GM19324 (cell line): ENCODE data around the gene BCAM.

Experiments used
- ATAC-seq: cut with Tn5 transposase; IDR thresholded peaks from one replicate; pipeline ENCODE4 v1.9.1; 2021; ENCODE audit warnings: mild to moderate bottlenecking, moderate library complexity; ENCODE audit not compliant: unreplicated experiment, low FRiP score

BCAM gene

DNA sequence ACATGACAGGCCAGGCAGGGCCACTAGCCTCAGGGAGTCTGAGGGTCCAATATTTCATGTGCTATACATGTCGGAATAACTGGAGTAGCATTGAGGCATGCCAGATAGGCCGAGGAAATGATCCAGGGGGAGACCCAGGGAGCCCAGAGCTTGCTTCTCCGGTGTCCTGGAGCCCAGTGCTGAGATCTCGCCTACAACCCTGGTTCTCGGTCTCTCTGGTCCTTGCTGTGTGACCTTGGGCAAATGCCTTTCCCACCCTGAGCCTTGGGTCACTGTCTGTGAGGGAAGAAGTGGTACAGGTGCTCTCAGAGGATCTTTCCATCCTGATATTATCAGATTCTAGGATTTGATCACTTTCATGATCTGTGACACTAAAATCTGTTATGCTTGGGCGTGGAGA, 19.9 kb upstream of the BCAM start:
- no peak for ATAC-seq

DNA sequence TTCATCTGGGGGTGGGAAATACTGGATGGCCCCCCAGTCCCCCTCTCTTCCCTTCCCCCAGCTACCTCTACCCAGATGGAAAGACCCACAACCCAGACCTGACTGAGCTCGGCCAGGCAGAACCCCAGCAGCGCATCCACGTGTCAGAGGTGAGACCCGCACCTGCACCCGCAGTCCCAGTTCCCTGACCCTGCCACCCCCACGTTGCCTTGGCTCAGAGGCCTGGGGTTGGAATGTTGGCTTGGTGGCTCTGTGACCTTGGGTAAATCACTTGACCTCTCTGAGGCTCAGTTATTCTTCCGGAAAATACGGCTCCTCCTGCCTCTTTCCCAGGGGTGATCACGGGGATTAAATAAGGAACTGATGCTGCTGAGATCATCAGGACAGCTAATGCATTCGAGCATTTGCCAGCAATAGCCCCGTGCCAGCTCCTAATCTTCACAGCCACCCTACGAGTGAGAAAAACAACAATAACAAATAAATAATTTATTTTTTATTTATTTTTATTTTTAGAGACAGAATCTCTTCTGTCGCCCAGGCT, 18.9 kb upstream of the BCAM start:
- no peak for ATAC-seq

DNA sequence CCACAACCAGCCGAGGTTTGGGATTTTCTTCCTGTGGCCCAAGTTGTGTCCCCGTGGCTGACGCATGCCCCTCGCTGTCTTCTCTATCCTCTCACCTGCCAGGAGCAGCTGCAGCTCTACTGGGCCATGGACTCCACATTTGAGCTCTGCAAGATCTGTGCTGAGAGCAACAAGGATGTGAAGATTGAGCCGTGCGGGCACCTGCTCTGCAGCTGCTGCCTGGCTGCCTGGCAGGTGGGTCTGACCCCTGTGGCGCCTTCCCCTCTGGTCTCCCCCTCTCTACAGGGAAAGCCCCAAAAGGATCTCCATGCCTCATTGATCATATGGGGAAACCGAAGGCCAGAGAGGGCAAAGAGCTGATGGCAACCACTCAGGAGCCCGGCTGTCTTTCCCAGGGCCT, 16.6 kb upstream of the BCAM start:
- ATAC-seq: no peak

DNA sequence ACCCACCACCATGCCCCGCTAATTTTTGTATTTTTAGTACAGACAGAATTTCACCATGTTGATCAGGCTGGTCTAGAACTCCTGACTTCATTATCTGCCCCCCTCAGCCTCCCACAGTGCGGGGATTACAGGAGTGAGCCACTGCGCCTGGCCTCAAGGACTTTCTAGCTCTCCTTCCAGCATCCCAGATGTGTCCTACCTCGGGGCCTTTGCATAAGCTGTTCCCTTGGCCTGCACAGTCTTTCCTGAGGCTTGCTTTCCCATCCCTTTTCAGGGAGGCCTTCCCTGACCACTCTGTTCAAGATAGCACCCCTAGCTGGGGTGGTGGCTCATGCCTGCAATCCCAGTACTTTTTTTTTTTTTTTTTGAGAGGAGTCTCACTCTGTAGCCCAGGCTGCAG, 14.3 kb upstream of the BCAM start:
- no peak for ATAC-seq

DNA sequence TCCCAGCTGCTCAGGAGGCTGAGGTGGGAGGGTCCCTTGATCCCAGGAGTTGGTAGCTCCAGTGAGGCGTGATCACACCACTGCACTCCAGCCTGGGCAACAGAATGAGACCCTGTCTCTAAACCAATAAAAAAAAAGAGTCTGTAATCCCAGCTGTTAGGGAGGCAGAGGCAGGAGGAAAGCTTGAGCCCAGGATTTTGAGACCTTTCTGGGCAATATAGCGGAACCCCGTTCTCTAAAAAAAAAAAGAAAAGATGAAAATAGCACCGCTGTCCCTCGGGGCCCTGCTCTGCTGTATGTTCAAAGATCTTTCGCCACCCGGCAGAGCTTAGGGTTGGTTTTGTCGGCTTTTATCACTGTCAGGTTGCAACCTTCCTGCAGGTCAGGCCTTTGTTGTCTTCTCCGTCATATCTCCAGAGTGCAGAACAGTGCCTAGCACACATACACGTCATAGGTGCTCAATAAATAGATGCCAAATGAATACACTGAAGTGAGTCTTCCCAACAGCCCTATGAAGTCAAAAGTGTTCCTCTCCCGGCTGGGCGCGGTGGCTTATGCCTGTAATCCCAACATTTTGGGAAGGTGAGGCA, 13.4 kb upstream of the BCAM start:
- no peak for ATAC-seq

DNA sequence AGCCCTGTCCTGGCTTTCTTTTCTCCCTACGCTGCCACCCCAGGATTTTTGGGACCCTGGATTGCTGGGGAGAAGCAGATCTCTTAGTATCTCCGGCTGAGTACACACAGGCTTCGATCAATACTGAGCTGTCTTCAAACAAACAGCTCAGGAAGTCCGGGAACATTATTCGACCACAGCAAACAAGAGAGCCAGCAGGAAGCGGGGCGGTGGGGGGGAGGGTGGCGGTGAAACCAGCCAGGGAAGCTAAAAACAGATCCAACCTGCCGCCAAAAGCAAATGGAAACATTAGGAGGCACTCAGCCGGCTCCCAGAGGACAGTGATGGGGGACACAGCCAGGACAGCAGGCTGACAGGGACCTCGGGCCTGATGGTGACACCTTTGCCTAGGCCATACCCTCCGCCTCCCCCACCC, 12.2 kb upstream of the BCAM start:
- no peak for ATAC-seq

DNA sequence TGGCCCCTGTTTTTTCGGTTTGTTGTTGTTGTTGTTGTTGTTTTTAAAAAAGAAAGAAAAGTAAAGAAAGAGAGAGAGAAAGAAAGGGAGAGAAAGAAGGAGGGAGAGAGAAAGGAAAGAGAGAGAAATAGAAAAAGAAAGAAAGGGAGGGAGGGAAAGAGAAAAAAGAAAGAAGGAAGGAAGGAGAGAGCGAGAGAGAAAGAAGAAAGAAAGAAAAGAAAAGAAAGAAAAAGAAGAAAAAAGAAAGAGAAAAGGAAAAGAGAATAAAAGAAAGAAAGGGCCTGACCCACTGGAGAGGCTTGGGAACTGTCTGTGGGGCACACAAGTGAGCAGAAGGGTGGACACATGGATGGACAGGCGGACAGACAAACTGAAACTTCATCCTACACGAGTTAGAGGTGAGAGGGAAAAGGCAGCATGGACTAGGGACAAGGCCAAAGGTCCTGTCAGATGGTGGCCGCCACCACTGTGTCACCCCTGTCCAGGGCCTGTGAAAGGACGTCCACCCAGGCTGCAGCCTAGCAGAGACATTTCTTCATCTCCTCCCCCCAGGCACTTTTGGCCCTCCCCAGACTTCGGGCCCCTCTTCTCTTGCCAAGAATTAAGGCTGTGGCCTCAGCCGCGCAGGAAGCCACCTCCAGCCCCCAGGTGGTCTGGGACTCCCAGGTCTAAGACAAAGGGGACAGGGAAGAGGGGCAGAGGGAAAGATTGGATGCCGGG, 9.1 kb upstream of the BCAM start:
- no peak for ATAC-seq

DNA sequence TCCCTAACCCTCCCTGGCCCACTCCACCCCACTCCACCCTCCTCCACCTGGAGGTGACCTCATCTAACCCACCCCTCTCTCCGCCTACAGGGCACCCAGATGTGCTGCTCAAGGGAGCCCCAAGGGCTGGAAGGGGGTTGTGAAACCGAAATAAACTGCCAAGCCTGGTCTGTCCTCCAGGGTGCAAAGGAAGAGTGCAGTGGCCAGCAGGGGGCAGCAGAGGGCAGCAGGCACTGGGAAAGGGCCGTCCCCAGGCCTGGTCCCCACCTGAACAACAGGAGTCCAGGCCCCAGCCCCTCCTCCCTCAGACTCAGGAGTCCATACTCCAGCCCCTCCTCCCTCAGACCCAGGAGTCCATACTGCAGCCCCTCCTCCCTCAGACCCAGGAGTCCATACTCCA, 8.4 kb upstream of the BCAM start:
- peak; percentile 65 for ATAC-seq

DNA sequence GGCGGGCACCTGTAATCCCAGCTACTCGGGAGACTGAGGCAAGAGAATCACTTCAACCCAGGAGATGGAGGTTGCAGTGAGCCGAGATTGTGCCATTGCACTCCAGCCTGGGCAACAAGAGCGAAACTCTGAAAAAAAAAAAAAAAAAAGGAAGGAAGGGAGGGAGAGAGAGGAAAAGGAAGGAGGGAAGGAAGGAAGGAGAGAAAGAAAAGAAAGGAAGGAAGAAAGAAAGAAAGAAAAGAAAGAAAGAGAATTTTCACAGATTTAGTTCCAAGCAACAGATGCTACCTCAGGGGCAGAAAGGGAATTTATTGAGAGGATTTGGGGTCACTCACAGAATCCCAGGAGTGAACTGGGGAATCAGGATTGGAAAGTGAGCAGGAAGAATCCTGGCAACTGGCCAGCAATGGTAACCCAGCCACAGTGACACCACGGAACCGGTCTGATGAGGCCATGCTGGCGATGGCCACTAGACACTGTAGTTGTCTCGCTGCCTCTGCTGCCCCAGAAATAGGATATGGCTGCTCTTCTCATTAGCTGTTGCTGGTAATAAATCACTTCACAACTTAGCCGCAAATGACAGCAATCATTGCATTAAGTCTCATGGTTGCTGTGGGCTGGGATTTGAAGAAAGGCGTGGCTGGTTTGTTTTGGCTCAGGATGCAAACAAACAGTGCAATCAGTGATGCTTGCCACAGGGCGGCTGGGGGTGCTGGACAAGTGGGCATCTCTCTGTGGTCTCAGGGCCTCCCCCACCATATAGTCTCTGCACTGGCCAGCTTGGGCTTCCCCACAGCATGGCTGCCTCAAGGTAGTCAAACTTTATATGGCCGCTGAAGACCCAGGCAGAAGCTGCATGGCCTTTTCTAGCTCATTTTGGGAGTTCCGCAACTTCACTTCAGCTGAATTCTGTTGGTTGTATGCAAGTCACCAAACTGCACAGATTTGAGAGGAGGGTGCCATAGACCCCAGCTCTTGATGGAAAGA, 5.2 kb upstream of the BCAM start:
- no peak for ATAC-seq

DNA sequence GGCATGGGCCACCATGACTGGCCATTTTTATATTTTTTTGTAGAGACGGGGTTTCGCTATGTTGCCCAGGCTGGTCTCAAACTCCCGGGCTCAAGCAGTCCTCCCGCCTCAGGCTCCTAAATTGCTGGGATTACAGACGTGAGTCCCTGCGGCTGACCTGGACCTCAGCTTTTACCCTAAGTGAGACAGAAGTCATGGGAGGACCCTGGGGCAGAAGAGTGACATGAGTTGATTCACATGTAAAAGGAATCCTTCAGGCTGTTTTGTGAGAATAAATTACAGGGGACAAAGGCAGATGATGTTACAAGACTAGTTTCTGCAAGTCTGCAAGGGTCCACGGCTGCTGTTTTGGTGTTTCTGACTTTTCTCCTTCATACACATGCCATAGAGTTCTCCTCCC, 2.6 kb upstream of the BCAM start:
- no peak for ATAC-seq

DNA sequence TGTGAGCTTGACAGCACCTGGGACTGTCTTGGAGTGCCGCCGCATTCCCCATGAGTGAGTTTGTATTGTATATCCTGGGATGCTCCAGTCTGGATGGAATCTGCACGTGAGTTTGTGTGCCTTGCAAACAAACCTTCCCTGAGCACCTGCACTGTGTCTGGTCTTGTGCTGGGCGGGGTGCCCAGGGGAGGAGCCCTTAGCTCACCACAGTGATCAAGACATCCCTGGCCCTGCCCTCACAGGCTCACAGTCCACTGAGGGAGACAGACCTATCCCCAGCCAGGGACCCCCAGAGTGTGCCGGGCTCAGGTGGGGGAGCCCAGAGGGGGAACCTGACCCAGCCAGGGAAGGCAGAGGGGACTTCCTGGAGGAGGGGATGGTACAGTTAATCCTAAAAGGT, 1.7 kb upstream of the BCAM start:
- ATAC-seq: no peak

DNA sequence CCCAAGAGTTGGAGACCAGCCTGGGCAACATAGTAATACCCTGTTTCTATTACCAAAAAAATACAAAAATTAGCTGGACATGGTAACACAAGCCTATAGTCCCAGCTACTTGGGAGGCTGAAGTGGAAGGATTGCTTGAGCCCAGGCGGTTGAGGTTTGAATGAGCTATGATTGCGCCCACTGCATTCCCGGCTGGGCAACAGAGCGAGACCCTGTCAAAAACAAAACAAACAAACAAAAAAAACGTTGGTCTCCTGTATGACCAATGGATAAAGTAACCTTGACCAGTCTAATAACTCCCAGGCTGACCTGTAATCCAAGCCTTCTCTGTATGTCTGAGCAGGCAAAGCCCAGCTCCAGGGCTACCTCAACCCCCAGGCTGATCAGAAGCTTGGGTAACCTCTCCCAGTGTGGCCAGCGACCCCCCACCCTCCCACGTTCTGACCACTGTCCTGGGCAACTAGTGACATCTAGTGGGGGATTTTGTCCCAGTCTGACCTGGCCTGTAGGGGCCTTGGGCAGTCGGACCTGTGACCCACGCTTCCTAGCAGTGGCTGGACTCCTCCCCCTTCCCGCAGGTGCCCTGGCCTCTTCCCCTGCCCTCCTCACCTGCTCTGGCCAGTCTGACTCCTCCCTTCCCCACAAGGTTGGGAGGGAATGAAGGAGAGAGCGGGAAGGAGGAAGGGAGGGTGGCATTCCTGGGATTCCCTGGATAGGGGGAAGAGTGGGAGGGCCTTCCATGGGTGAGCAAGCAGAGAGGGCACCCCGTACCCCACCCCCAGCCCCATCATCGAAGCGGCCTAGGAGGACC, 1.0 kb upstream of the BCAM start:
- ATAC-seq: no peak

DNA sequence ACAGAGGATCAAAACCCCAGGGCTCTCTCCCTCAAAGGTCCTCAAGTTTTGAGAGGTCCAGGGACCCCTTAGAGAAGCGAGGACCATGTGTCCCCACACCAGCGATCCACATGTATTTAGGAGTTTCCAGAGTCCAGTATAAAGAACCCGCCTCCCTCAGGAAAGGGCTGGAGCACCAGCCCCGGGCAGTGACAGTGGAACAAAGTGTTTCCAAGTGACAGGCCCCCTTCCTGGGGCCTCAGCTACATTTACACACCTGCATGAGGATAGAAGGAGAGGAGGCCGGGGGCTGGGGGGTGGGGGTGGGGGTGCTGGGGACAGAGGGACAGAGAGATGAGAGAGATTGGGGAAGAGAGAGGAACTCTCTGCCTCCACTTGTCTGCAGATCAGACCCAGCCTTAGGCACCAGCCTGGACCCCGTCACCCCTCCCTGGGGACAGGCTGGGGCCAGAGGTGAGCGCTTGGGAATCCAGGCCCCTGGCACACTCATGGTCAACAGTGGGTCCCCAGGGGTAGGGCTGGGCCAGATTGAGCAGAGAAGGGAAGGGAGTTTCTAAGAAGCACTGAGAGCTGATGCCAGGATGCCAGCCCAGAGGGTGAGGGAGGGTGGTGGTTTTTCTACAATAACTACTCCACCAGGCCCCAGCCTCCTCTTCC, 802 bp downstream of the BCAM start:
- no peak for ATAC-seq

DNA sequence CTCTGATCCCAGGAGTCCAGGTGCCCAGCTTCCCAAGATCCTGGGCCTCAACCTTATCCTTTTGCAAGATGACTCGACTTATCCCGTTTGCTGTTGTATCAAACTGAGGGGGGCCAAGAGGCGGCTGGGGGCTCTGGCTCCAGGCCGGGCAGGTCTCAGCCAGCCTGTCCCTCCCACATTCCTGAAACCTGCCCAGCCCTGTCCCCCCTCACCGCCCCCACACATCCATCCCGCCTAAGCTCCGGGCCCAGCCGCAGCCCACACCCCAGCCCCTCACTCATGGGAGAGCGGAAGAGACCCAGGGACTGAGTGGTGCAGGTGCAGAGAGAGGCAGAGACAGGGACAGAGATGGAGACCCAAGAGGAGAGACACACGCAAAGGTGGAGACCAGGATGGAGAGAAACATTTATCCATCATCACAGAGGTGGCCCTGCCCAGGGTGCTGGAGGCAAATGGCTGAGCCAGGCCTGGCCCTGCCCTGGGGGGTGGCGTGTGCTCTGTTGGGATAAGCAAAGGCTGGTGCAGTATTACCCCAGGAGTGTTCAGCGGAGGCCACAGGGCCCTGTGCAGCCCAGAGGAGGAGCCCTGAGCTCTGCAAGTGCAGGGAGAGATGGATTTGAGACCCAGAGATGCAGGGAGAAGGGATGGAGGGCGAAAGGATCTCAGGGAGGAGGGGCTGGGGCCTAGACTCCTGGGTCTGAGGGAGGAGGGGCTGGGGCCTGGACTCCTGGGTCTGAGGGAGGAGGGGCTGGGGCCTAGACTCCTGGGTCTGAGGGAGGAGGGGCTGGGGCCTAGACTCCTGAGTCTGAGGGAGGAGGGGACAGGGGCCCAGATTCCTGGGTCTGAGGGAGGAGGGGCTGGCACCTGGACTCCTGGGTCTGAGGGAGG, 1.6 kb downstream of the BCAM start:
- ATAC-seq: no peak

DNA sequence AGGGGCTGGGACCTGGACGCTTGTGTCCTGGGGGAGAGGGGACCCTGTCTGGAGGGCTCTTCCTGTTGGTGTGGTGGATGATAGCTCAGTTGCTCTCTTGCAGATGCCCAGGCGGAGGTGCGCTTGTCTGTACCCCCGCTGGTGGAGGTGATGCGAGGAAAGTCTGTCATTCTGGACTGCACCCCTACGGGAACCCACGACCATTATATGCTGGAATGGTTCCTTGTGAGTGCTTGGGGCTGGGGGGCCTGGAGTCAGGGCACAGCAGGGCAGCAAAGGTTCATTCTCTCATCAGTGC, 2.2 kb downstream of the BCAM start:
- no peak for ATAC-seq

DNA sequence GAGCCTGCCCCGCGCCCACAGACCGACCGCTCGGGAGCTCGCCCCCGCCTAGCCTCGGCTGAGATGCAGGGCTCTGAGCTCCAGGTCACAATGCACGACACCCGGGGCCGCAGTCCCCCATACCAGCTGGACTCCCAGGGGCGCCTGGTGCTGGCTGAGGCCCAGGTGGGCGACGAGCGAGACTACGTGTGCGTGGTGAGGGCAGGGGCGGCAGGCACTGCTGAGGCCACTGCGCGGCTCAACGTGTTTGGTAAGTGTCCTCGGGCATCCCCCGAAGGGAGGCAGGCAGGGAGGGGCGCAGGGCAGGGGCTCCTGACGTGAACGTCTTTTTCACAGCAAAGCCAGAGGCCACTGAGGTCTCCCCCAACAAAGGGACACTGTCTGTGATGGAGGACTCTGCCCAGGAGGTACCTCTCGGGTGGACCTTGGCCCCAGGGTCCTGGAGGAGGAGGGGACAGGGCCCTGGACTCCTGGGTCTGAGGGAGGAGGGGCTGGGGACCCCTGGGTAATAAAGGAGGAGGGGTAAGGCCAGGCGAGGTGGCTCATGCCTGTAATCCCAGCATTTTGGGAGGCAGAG, 3.3 kb downstream of the BCAM start:
- ATAC-seq: no peak

DNA sequence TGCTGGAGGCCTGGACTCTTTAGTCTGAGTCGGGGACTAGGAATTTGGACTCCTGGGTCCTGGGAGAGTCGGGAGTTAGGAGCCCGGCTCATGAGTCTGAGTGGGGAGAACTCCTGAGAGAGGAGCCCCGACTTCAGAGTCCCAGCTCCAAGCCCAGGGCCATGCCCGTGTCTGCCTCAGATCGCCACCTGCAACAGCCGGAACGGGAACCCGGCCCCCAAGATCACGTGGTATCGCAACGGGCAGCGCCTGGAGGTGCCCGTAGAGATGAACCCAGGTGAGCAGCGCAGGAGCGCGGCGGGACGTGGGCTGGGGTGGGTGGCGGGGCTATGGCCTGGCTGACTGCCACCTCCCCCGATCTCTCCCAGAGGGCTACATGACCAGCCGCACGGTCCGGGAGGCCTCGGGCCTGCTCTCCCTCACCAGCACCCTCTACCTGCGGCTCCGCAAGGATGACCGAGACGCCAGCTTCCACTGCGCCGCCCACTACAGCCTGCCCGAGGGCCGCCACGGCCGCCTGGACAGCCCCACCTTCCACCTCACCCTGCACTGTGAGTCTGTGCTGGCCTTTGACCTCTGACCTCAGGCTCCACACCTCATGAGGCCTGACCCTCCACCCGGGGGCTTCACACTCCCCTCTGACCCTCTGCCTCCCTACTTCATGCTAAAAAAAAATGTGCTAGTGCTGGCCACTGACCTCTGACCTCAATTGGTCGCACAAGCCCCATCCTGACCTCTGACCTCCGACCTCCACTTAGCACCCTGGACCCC, 4.4 kb downstream of the BCAM start:
- no peak for ATAC-seq
